DMS114 treated with DMSO at 0.1 percent for 48 hours (cell line): ENCODE measurements around the gene TIGD7.
"Not testable (repeated sequence)": the region's sequence is repeated elsewhere in the genome, so short reads cannot be mapped to it uniquely, and the experiment has no call there.

Source experiments
- DNase-seq: peaks from one replicate; lab custom pipeline; 2025; ENCODE audit not compliant: unreplicated experiment; lab: John Stamatoyannopoulos, UW

Gene TIGD7

GRCh38 chr16:3282730-3283542 is 22.3 kb downstream of the TIGD7 start, which contains the start of gene ZNF263:
Gene ZNF263, plus strand, starts transcription at chr16:3283491. Its CDS starts 328 bp downstream, at chr16:3283819.
- DNase-seq, result peak; percentile 95

GRCh38 chr16:3282103-3282729 is 23.0 kb downstream of the TIGD7 start:
- peak; percentile 70 for DNase-seq

GRCh38 chr16:3281222-3281820 is 23.9 kb downstream of the TIGD7 start:
- DNase-seq, result no peak

GRCh38 chr16:3276679-3277078 is 28.6 kb downstream of the TIGD7 start:
- no peak for DNase-seq

- DNase-seq, result no peak
These were observed 30.3 kb downstream of the TIGD7 start for GRCh38 chr16:3274947-3275346.

GRCh38 chr16:3274490-3274889 is 30.7 kb downstream of the TIGD7 start:
- no peak for DNase-seq

- DNase-seq, result not testable (repeated sequence)
These were observed 33.9 kb downstream of the TIGD7 start for GRCh38 chr16:3271281-3271680.

GRCh38 chr16:3270718-3271117 is 34.5 kb downstream of the TIGD7 start:
- DNase-seq, result not testable (repeated sequence)

GRCh38 chr16:3268294-3268693 is 36.9 kb downstream of the TIGD7 start:
- DNase-seq, result no peak

GRCh38 chr16:3266873-3267537 is 38.2 kb downstream of the TIGD7 start:
- DNase-seq, result peak; percentile 27

- peak; percentile 92 for DNase-seq
These were observed 40.8 kb downstream of the TIGD7 start for GRCh38 chr16:3264137-3265036.

GRCh38 chr16:3262517-3262916 is 42.7 kb downstream of the TIGD7 start:
- no peak for DNase-seq

- no peak for DNase-seq
These were observed 45.4 kb downstream of the TIGD7 start for GRCh38 chr16:3259836-3260235.

- DNase-seq, result no peak
These were observed 48.3 kb downstream of the TIGD7 start for GRCh38 chr16:3256866-3257465.

GRCh38 chr16:3256146-3256865 is 48.9 kb downstream of the TIGD7 start, which contains the start of gene MEFV:
Gene MEFV, minus strand, starts transcription at chr16:3256633. Its CDS starts 46 bp downstream, at chr16:3256587.
- DNase-seq, result no peak

- no peak for DNase-seq
These were observed 50.9 kb downstream of the TIGD7 start for GRCh38 chr16:3254309-3254708.

GRCh38 chr16:3252967-3253366 is 52.3 kb downstream of the TIGD7 start:
- no peak for DNase-seq

GRCh38 chr16:3249451-3249850 is 55.8 kb downstream of the TIGD7 start:
- DNase-seq, result no peak

GRCh38 chr16:3249020-3249419 is 56.2 kb downstream of the TIGD7 start:
- no peak for DNase-seq
